NOMO-1 treated with dmso at 0.1 percent for 144 hours (cell line): ENCODE data around the gene TMEM164.

Experiments
- DNase-seq: peaks from one replicate; lab custom pipeline; 2025; ENCODE audit not compliant: unreplicated experiment; lab: John Stamatoyannopoulos, UW

TMEM164 gene

GRCh38 chrX:110036162-110037033, 33.5 kb downstream of the TMEM164 start:
- DNase-seq: no peak

GRCh38 chrX:110037178-110037577, 34.3 kb downstream of the TMEM164 start:
- DNase-seq: no peak

- DNase-seq: no peak
These were observed 36.0 kb downstream of the TMEM164 start for GRCh38 chrX:110038900-110039299.

- DNase-seq: peak; percentile 20
These were observed 39.1 kb downstream of the TMEM164 start for GRCh38 chrX:110041980-110042379.

GRCh38 chrX:110042496-110042895, 39.6 kb downstream of the TMEM164 start:
- no peak for DNase-seq

GRCh38 chrX:110043506-110043905, 40.6 kb downstream of the TMEM164 start:
- no peak for DNase-seq

- no peak for DNase-seq
These were observed 41.7 kb downstream of the TMEM164 start for GRCh38 chrX:110044346-110045249.

GRCh38 chrX:110045421-110045820, 42.5 kb downstream of the TMEM164 start:
- no peak for DNase-seq

- DNase-seq: no peak
These were observed 43.1 kb downstream of the TMEM164 start for GRCh38 chrX:110046001-110046400.

GRCh38 chrX:110046971-110047370, 44.1 kb downstream of the TMEM164 start:
- no peak for DNase-seq

- no peak for DNase-seq
These were observed 46.2 kb downstream of the TMEM164 start for GRCh38 chrX:110049096-110049495.

- no peak for DNase-seq
These were observed 47.5 kb downstream of the TMEM164 start for GRCh38 chrX:110050386-110050785.

GRCh38 chrX:110050901-110051300, 48.0 kb downstream of the TMEM164 start:
- DNase-seq: no peak

- no peak for DNase-seq
These were observed 48.6 kb downstream of the TMEM164 start for GRCh38 chrX:110051559-110051958.

GRCh38 chrX:110052303-110052702, 49.4 kb downstream of the TMEM164 start:
- DNase-seq: no peak

- no peak for DNase-seq
These were observed 50.5 kb downstream of the TMEM164 start for GRCh38 chrX:110053453-110053852.

- DNase-seq: no peak
These were observed 52.7 kb downstream of the TMEM164 start for GRCh38 chrX:110055616-110056015.

- DNase-seq: no peak
These were observed 53.5 kb downstream of the TMEM164 start for GRCh38 chrX:110056419-110056818.

- no peak for DNase-seq
These were observed 56.5 kb downstream of the TMEM164 start for GRCh38 chrX:110059410-110059809.

- no peak for DNase-seq
These were observed 57.4 kb downstream of the TMEM164 start for GRCh38 chrX:110060317-110060716.

GRCh38 chrX:110060846-110061537, 58.1 kb downstream of the TMEM164 start:
- DNase-seq: no peak
